GM21786 (cell line): ENCODE measurements around the gene GAS7.
A peak's percentile ranks its signal among the peaks of the same experiment; 100 is the strongest.
"Not testable (repeated sequence)": the region's sequence is repeated elsewhere in the genome, so short reads cannot be mapped to it uniquely, and the experiment has no call there.

Source experiments
- ATAC-seq: cut with Tn5 transposase; IDR thresholded peaks from one replicate; pipeline ENCODE4 v1.9.1; 2021; ENCODE audit not compliant: unreplicated experiment

Gene GAS7

GRCh38 chr17:10114931-10115535 is 83.4 kb downstream of the GAS7 start:
- peak; percentile 49 for ATAC-seq

- ATAC-seq: no peak
These were observed 85.4 kb downstream of the GAS7 start for GRCh38 chr17:10112962-10113361.

GRCh38 chr17:10111907-10112452 is 86.4 kb downstream of the GAS7 start:
- ATAC-seq: no peak

- no peak for ATAC-seq
These were observed 89.3 kb downstream of the GAS7 start for GRCh38 chr17:10109146-10109545.

- no peak for ATAC-seq
These were observed 90.9 kb downstream of the GAS7 start for GRCh38 chr17:10107316-10108165.

GRCh38 chr17:10106067-10106466 is 92.3 kb downstream of the GAS7 start:
- ATAC-seq: no peak

GRCh38 chr17:10105513-10106001 is 92.8 kb downstream of the GAS7 start:
- ATAC-seq: no peak

GRCh38 chr17:10103712-10104111 is 94.7 kb downstream of the GAS7 start:
- ATAC-seq: no peak

GRCh38 chr17:10102817-10103216 is 95.6 kb downstream of the GAS7 start:
- ATAC-seq: no peak

GRCh38 chr17:10099051-10099571 is 99.3 kb downstream of the GAS7 start:
- no peak for ATAC-seq

- no peak for ATAC-seq
These were observed 101.8 kb downstream of the GAS7 start for GRCh38 chr17:10096596-10096995.

GRCh38 chr17:10095295-10095694 is 103.1 kb downstream of the GAS7 start:
- ATAC-seq: not testable (repeated sequence)

- no peak for ATAC-seq
These were observed 103.6 kb downstream of the GAS7 start for GRCh38 chr17:10094797-10095196.

GRCh38 chr17:10092595-10092994 is 105.8 kb downstream of the GAS7 start:
- no peak for ATAC-seq

- ATAC-seq: no peak
These were observed 107.4 kb downstream of the GAS7 start for GRCh38 chr17:10091046-10091445.

GRCh38 chr17:10089196-10089804 is 109.1 kb downstream of the GAS7 start:
- ATAC-seq: no peak

- no peak for ATAC-seq
These were observed 110.0 kb downstream of the GAS7 start for GRCh38 chr17:10088444-10088843.

GRCh38 chr17:10087355-10087754 is 111.1 kb downstream of the GAS7 start:
- ATAC-seq: no peak

GRCh38 chr17:10083864-10084263 is 114.5 kb downstream of the GAS7 start:
- ATAC-seq: no peak

GRCh38 chr17:10082795-10083194 is 115.6 kb downstream of the GAS7 start:
- ATAC-seq: no peak

GRCh38 chr17:10081571-10082169 is 116.7 kb downstream of the GAS7 start:
- no peak for ATAC-seq
